HEK293 (cell line): ENCODE results near the gene TNIP1.

Experiments used
- CTCF ChIA-PET: fragments of 350-600 bp; formaldehyde crosslinking; extraction: SDS; loops from one replicate; lab custom pipeline; 2021; ENCODE audit warnings: antibody characterized with exemption; lab: Yijun Ruan, JAX
- POLR2A ChIA-PET: fragments of 300-600 bp; formaldehyde crosslinking; extraction: SDS; loops from one replicate; lab custom pipeline; 2020; ENCODE audit warnings: antibody characterized with exemption, inconsistent platforms; lab: Yijun Ruan, JAX
- H3K27ac ChIP-seq: fragments of 200-500 bp; sonication (Bioruptor generic); 2 replicates; pipeline ENCODE4 v1.5.1; 2014; ENCODE audit warnings: low read depth, low read length, control low read depth, inconsistent platforms; ENCODE audit errors: extremely low read depth
- H3K36me3 ChIP-seq, 2 experiments: fragments of 200-500 bp in 1 of 2; sonication (Bioruptor generic) in 1 of 2; 1 replicate in 1 of 2; 2 replicates in 1 of 2; pipeline ENCODE4 v1.5.1; 2014 to 2017; ENCODE audit warnings: inconsistent platforms in 2 of 2, low read length in 2 of 2; ENCODE audit not compliant: control insufficient read depth in 2 of 2, insufficient read depth in 1 of 2
- H3K4me1 ChIP-seq: fragments of 200-500 bp; sonication (Bioruptor generic); 2 replicates; pipeline ENCODE4 v1.5.1; 2014; ENCODE audit warnings: mild to moderate bottlenecking, low read length, inconsistent platforms; ENCODE audit not compliant: control insufficient read depth, insufficient read depth
- H3K4me3 ChIP-seq: 2 replicates; pipeline ENCODE4 v1.5.1; 2011; ENCODE audit warnings: low read depth, mild to moderate bottlenecking, control low read depth, low read length, moderate library complexity
- H3K9me3 ChIP-seq: fragments of 200-500 bp; sonication (Bioruptor generic); 2 replicates; pipeline ENCODE4 v1.5.1; 2014; ENCODE audit warnings: low read depth, low read length, inconsistent platforms; ENCODE audit not compliant: control insufficient read depth, insufficient read depth
- AEBP2 ChIP-seq: fragments of 450-650 bp; formaldehyde crosslinking; IDR thresholded peaks from 2 replicates; pipeline ENCODE4 v1.5.1; 2016; ENCODE audit warnings: missing biosample characterization, missing genetic modification characterization, borderline replicate concordance
- ELK4 ChIP-seq: IDR thresholded peaks from 2 replicates; pipeline ENCODE4 v1.6.1; 2011; ENCODE audit warnings: mild to moderate bottlenecking, low read depth, low read length, borderline replicate concordance
- HOXC10 ChIP-seq: sonication (generic); formaldehyde crosslinking; IDR thresholded peaks from 2 replicates; pipeline ENCODE4 v1.8.1; 2023; ENCODE audit warnings: mild to moderate bottlenecking, missing genetic modification reagents
- KLF17 ChIP-seq: fragments of 450-650 bp; formaldehyde crosslinking; IDR thresholded peaks from 2 replicates; pipeline ENCODE4 v1.5.1; 2016; ENCODE audit warnings: missing biosample characterization, missing genetic modification characterization
- PRDM4 ChIP-seq: fragments of 450-650 bp; formaldehyde crosslinking; IDR thresholded peaks from 2 replicates; pipeline ENCODE4 v1.5.1; 2017; ENCODE audit warnings: missing biosample characterization, missing genetic modification characterization
- WT1 ChIP-seq: fragments of 450-650 bp; formaldehyde crosslinking; IDR thresholded peaks from 2 replicates; pipeline ENCODE4 v1.5.1; 2016; ENCODE audit warnings: missing biosample characterization, missing genetic modification characterization
- ZNF140 ChIP-seq: fragments of 450-650 bp; formaldehyde crosslinking; IDR thresholded peaks from 2 replicates; pipeline ENCODE4 v1.5.1; 2016; ENCODE audit warnings: missing biosample characterization, missing genetic modification characterization
- ZNF146 ChIP-seq: fragments of 450-650 bp; formaldehyde crosslinking; IDR thresholded peaks from 2 replicates; pipeline ENCODE4 v1.5.1; 2016; ENCODE audit warnings: missing biosample characterization, missing genetic modification characterization
- ZNF26 ChIP-seq: fragments of 450-650 bp; formaldehyde crosslinking; IDR thresholded peaks from 2 replicates; pipeline ENCODE4 v1.5.1; 2016; ENCODE audit warnings: missing biosample characterization, missing genetic modification characterization
- ZNF404 ChIP-seq: fragments of 450-650 bp; formaldehyde crosslinking; IDR thresholded peaks from 2 replicates; pipeline ENCODE4 v1.5.1; 2017; ENCODE audit warnings: missing biosample characterization, missing genetic modification characterization
- ZNF48 ChIP-seq: fragments of 450-650 bp; formaldehyde crosslinking; IDR thresholded peaks from 2 replicates; pipeline ENCODE4 v1.5.1; 2016; ENCODE audit warnings: missing biosample characterization, missing genetic modification characterization
- ZNF530 ChIP-seq: fragments of 450-650 bp; formaldehyde crosslinking; IDR thresholded peaks from 2 replicates; pipeline ENCODE4 v1.5.1; 2016; ENCODE audit warnings: low read depth, missing biosample characterization, missing genetic modification characterization
- ZNF558 ChIP-seq: fragments of 450-650 bp; formaldehyde crosslinking; IDR thresholded peaks from 2 replicates; pipeline ENCODE4 v1.5.1; 2016; ENCODE audit warnings: missing biosample characterization, missing genetic modification characterization
- ZNF596 ChIP-seq: fragments of 450-650 bp; IDR thresholded peaks from 2 replicates; pipeline ENCODE4 v1.5.0; 2018; ENCODE audit warnings: missing biosample characterization, mild to moderate bottlenecking, missing genetic modification characterization, moderate library complexity
- ZNF624 ChIP-seq: fragments of 450-650 bp; formaldehyde crosslinking; IDR thresholded peaks from 2 replicates; pipeline ENCODE4 v1.5.1; 2017; ENCODE audit warnings: missing biosample characterization, missing genetic modification characterization

The TNIP1 gene

GRCh38 chr5:151022511-151023018, 58.3 kb downstream of the TNIP1 start:
- Histone ChIP-seq H3K4me1 (no peaks in the 10 kb centered on the region), H3K27ac (no peak overlapping the region), H3K4me3 (no peak overlapping the region), H3K9me3 (no peaks in the 10 kb centered on the region), H3K36me3 (peaks cover 0 to 16% of the 10 kb centered on the region in 2 experiments; a peak in 1 of 3 replicates)
- CTCF ChIA-PET: no interaction called here
- no peak for TF ChIP-seq ELK4
- TF ChIP-seq HOXC10 (CRISPR knock-in tag): no peak
- no peak for TF ChIP-seq ZNF404 (tag by site-specific recombination)
- TF ChIP-seq WT1 (tag by site-specific recombination): no peak
- no peak for TF ChIP-seq ZNF530 (tag by site-specific recombination)
- TF ChIP-seq PRDM4: no peak
- no peak for TF ChIP-seq ZNF146 (tag by site-specific recombination)
- no peak for TF ChIP-seq KLF17
- TF ChIP-seq ZNF596 (tag by site-specific recombination): no peak
- no peak for TF ChIP-seq ZNF140 (tag by site-specific recombination)
- no peak for TF ChIP-seq ZNF48
- POLR2A ChIA-PET: no interaction called here

GRCh38 chr5:151021746-151022145, 59.1 kb downstream of the TNIP1 start:
- Histone ChIP-seq H3K36me3 (peaks cover 0 to 8% of the 10 kb centered on the region in 2 experiments; a peak in 1 of 3 replicates), H3K4me1 (no peaks in the 10 kb centered on the region), H3K27ac (no peak overlapping the region), H3K4me3 (no peak overlapping the region), H3K9me3 (no peaks in the 10 kb centered on the region)
- POLR2A ChIA-PET: no interaction called here
- CTCF ChIA-PET: interaction anchor here (0.6 to 1.1 kb wide), 4 partner anchors 20 to 247 kb away, joined by 3 read pairs; no protein-coding TSS in a partner anchor
- TF ChIP-seq ZNF558 (tag by site-specific recombination) (no peak), ZNF26 (no peak), ZNF624 (tag by site-specific recombination) (no peak), AEBP2 (no peak)
- TF ChIP-seq, all 188 proteins: peak for 0
